H1 (cell line): Measurements from ENCODE around the gene HTR3B.

ENCODE experiments used
- CEBPB ChIP-seq: IDR thresholded peaks from 2 replicates; pipeline ENCODE4 v1.6.1; 2012; ENCODE audit warnings: low read depth, low read length
- CREB1 ChIP-seq: IDR thresholded peaks from 2 replicates; pipeline ENCODE4 v1.6.1; 2012; ENCODE audit warnings: inconsistent platforms
- CTBP2 ChIP-seq: IDR thresholded peaks from 2 replicates; pipeline ENCODE4 v1.7.0; 2011; ENCODE audit warnings: borderline replicate concordance, mild to moderate bottlenecking, moderate library complexity, mixed read lengths, low read length; ENCODE audit not compliant: insufficient read depth, insufficient read length
- CTCF ChIP-seq, 3 experiments: IDR thresholded peaks; 1 replicate in 2 of 3; 2 replicates in 1 of 3; pipeline versions ENCODE4 v1.5.1 to v1.6.1; 2011; ENCODE audit warnings: low read length in 3 of 3, mild to moderate bottlenecking in 3 of 3, inconsistent platforms in 2 of 3, low read depth in 1 of 3, moderate library complexity in 1 of 3; ENCODE audit not compliant: insufficient read depth in 1 of 3; ENCODE audit errors: control extremely low read depth in 1 of 3
- GABPA ChIP-seq: IDR thresholded peaks from 2 replicates; pipeline ENCODE4 v1.6.1; 2011; ENCODE audit warnings: mild to moderate bottlenecking, low read length, moderate library complexity, borderline replicate concordance; ENCODE audit not compliant: insufficient read depth
- HDAC2 ChIP-seq, 2 experiments: fragments of 300-600 bp in 1 of 2; sonication (generic) in 1 of 2; IDR thresholded peaks; 2 replicates each; pipeline ENCODE4 v1.6.1; 2011 to 2012; ENCODE audit warnings: low read depth in 2 of 2, low read length in 2 of 2, mild to moderate bottlenecking in 2 of 2, moderate library complexity in 2 of 2, borderline replicate concordance in 1 of 2, inconsistent platforms in 1 of 2
- KDM4A ChIP-seq: IDR thresholded peaks from one replicate; pipeline ENCODE4 v1.7.1; 2012; ENCODE audit warnings: low read depth, mild to moderate bottlenecking, moderate library complexity, low read length, inconsistent platforms; ENCODE audit not compliant: severe bottlenecking
- POLR2A ChIP-seq, 2 experiments: IDR thresholded peaks; 1 replicate in 1 of 2; 2 replicates in 1 of 2; pipeline ENCODE4 v1.6.1; 2011; ENCODE audit warnings: low read depth in 2 of 2, low read length in 2 of 2, mild to moderate bottlenecking in 2 of 2; ENCODE audit errors: control extremely low read depth in 1 of 2
- POLR2AphosphoS5 ChIP-seq: IDR thresholded peaks from 2 replicates; pipeline ENCODE4 v1.6.1; 2011; ENCODE audit warnings: low read depth, low read length
- TBP ChIP-seq: IDR thresholded peaks from 2 replicates; pipeline ENCODE4 v1.6.1; 2011; ENCODE audit warnings: low read depth, low read length, improper control_type of control experiment
- YY1 ChIP-seq: IDR thresholded peaks from 2 replicates; pipeline ENCODE4 v1.6.1; 2011; ENCODE audit warnings: low read depth, mild to moderate bottlenecking, low read length

GRCh38 chr11:113888848-113889247 lies 15.7 kb upstream of the HTR3B start:
- TF ChIP-seq CTCF (IDR thresholded peaks at IDR 0.05; ENCODE audit: control extremely low read depth in 1 of 3, insufficient read depth in 1 of 3, low read depth in 1 of 3, low read length in 3 of 3) (no peak), KDM4A (no peak), POLR2A (IDR thresholded peaks at IDR 0.05; ENCODE audit: control extremely low read depth in 1 of 2, low read depth in 2 of 2, low read length in 2 of 2) (no peak), HDAC2 (IDR thresholded peaks at IDR 0.05; ENCODE audit: borderline replicate concordance in 1 of 2, low read depth in 2 of 2, low read length in 2 of 2) (no peak), CEBPB (no peak), CREB1 (no peak), CTBP2 (no peak), POLR2AphosphoS5 (no peak), GABPA (no peak), YY1 (no peak), TBP (no peak)
